Measurements from ENCODE around the gene CELA3B.
"Not testable (repeated sequence)": the region's sequence is repeated elsewhere in the genome, so short reads cannot be mapped to it uniquely, and the experiment has no call there.

- TF ChIP-seq CTCF (IDR thresholded peaks at IDR 0.05); ATF3 (CRISPR knock-in tag; conservative IDR thresholded peaks at IDR 0.05); TEAD1 (CRISPR knock-in tag; IDR thresholded peaks at IDR 0.05); STAT6 (CRISPR knock-in tag; conservative IDR thresholded peaks at IDR 0.05; ENCODE audit: low read depth); E2F5 (CRISPR knock-in tag; IDR thresholded peaks at IDR 0.05); PRDM15 (CRISPR knock-in tag; IDR thresholded peaks at IDR 0.05); NR2C2 (CRISPR knock-in tag; IDR thresholded peaks at IDR 0.05); MLX (CRISPR knock-in tag; IDR thresholded peaks at IDR 0.05); CREB1 (CRISPR knock-in tag; IDR thresholded peaks at IDR 0.05); ZNF423 (CRISPR knock-in tag; IDR thresholded peaks at IDR 0.05): not testable (repeated sequence)
These were observed 9.6 kb downstream of the CELA3B start for GRCh38 chr1:21986386-21986785.

Measured in WTC11 (cell line).